ENCODE results near the gene PRKN. TPM values are rescaled to one million over a fixed set of nuclear protein-coding genes. Genes with fewer than 3 reads are reported as not detected.

PRKN gene
- total and polyA plus RNA-seq, 3 experiments from 2014 or later = 0.22 to 1.0 (median 0.55) TPM

DNA sequence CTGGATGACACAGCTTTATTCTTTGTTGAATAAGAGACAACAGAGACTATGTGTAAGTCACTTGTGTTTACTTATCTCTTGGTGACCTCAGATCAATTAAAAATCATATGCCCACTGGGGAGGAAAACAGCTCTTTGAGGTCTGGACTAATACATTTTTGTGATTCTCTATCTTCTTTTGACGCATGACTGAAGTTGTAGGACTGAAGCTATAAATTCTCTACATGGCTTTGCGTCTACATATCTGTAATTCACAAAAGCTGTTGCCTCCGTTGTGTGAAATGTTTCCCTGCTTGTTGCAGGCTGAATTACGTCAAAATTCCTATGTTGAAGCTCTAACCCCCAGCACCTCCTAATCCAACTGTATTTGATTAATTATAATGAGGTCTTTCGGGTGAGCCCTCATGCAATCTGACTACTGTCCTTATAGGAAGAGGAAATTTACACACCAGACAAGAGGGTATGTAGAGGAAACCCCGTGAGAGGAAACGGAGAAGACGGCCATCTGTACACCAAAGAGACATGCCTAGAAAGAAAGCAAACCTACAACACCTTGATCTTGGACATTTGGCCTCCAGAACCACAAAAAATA lies 481.6 kb downstream of the PRKN start:
- no peak for DNase-seq
- POLR2A ChIA-PET = no interaction called here
- H3K27me3 Mint-ChIP-seq = no peaks in the 10 kb centered on the region
- H3K27me3 ChIP-seq (ENCODE audit: insufficient read depth, low read length, poor library complexity, severe bottlenecking) = no peaks in the 10 kb centered on the region
- no peaks in the 10 kb centered on the region for H3K4me1 ChIP-seq (ENCODE audit: insufficient read depth, low read length)
- H3K4me3 ChIP-seq (ENCODE audit: low read length) = no peak overlapping the region
- H3K4me1 Mint-ChIP-seq = no peaks in the 10 kb centered on the region
- peaks cover 0 to 13% (median 2%) of the 10 kb centered on the region in 5 donors for H3K9me3 Mint-ChIP-seq
- no peaks in the 10 kb centered on the region for H3K9me3 ChIP-seq (ENCODE audit: low read length)
- CTCF ChIA-PET = interaction anchor here (1.1 kb wide), 1 partner anchor 9 kb away, joined by 4 read pairs; no protein-coding TSS in a partner anchor
- H3K27ac Mint-ChIP-seq = no peak overlapping the region
- H3K27ac ChIP-seq (ENCODE audit: low read depth, low read length) = no peak overlapping the region
- no peak overlapping the region for H3K4me3 Mint-ChIP-seq
- H3K36me3 ChIP-seq (ENCODE audit: insufficient read depth, low read length) = no peaks in the 10 kb centered on the region
- peaks cover 0 to 3% (median 0%) of the 10 kb centered on the region in 3 donors for H3K36me3 Mint-ChIP-seq

- no peaks in the 10 kb centered on the region for H3K36me3 ChIP-seq (ENCODE audit: insufficient read depth, low read length)
- no peak overlapping the region for H3K4me3 ChIP-seq (ENCODE audit: low read length)
- no peaks in the 10 kb centered on the region for H3K4me1 ChIP-seq (ENCODE audit: insufficient read depth, low read length)
- H3K27me3 ChIP-seq (ENCODE audit: insufficient read depth, low read length, poor library complexity, severe bottlenecking) = no peaks in the 10 kb centered on the region
- no peaks in the 10 kb centered on the region for H3K9me3 ChIP-seq (ENCODE audit: low read length)
- Mint-ChIP-seq H3K9me3 (peaks cover 0 to 4% (median 0%) of the 10 kb centered on the region in 5 donors), H3K27ac (no peak overlapping the region), H3K36me3 (peaks cover 0 to 3% (median 0%) of the 10 kb centered on the region in 3 donors), H3K4me3 (no peak overlapping the region), H3K27me3 (no peaks in the 10 kb centered on the region), H3K4me1 (no peaks in the 10 kb centered on the region)
- ChIA-PET CTCF (no interaction called here), POLR2A (no interaction called here)
- no peak for DNase-seq
- H3K27ac ChIP-seq (ENCODE audit: low read depth, low read length) = no peak overlapping the region
These were observed 483.5 kb downstream of the PRKN start for GRCh38 chr6:162244031-162244430.

- H3K4me1 ChIP-seq (ENCODE audit: insufficient read depth, low read length) = no peaks in the 10 kb centered on the region
- Mint-ChIP-seq H3K27me3 (no peaks in the 10 kb centered on the region), H3K27ac (no peak overlapping the region), H3K4me3 (no peak overlapping the region), H3K9me3 (peaks cover 0 to 4% (median 1%) of the 10 kb centered on the region in 5 donors), H3K36me3 (peaks cover 0 to 3% (median 0%) of the 10 kb centered on the region in 3 donors), H3K4me1 (no peaks in the 10 kb centered on the region)
- no peaks in the 10 kb centered on the region for H3K9me3 ChIP-seq (ENCODE audit: low read length)
- H3K27me3 ChIP-seq (ENCODE audit: insufficient read depth, low read length, poor library complexity, severe bottlenecking) = no peaks in the 10 kb centered on the region
- H3K27ac ChIP-seq (ENCODE audit: low read depth, low read length) = no peak overlapping the region
- ChIA-PET POLR2A (no interaction called here), CTCF (no interaction called here)
- no peak for DNase-seq
- H3K4me3 ChIP-seq (ENCODE audit: low read length) = no peak overlapping the region
- H3K36me3 ChIP-seq (ENCODE audit: insufficient read depth, low read length) = no peaks in the 10 kb centered on the region
These were observed 484.7 kb downstream of the PRKN start for GRCh38 chr6:162242915-162243314.

- no peak for DNase-seq
- Histone ChIP-seq H3K9me3 (ENCODE audit: low read length) (no peaks in the 10 kb centered on the region), H3K36me3 (ENCODE audit: insufficient read depth, low read length) (no peaks in the 10 kb centered on the region), H3K27me3 (ENCODE audit: insufficient read depth, low read length, poor library complexity, severe bottlenecking) (no peaks in the 10 kb centered on the region), H3K4me1 (ENCODE audit: insufficient read depth, low read length) (no peaks in the 10 kb centered on the region), H3K4me3 (ENCODE audit: low read length) (no peak overlapping the region), H3K27ac (ENCODE audit: low read depth, low read length) (no peak overlapping the region)
- no peaks in the 10 kb centered on the region for H3K36me3 Mint-ChIP-seq
- POLR2A ChIA-PET = no interaction called here
- no peaks in the 10 kb centered on the region for H3K4me1 Mint-ChIP-seq
- peaks cover 0 to 12% (median 2%) of the 10 kb centered on the region in 5 donors for H3K9me3 Mint-ChIP-seq
- H3K4me3 Mint-ChIP-seq = no peak overlapping the region
- H3K27ac Mint-ChIP-seq = no peak overlapping the region
- no peaks in the 10 kb centered on the region for H3K27me3 Mint-ChIP-seq
- CTCF ChIA-PET = no interaction called here
These were observed 488.2 kb downstream of the PRKN start for GRCh38 chr6:162239330-162239729.

DNA sequence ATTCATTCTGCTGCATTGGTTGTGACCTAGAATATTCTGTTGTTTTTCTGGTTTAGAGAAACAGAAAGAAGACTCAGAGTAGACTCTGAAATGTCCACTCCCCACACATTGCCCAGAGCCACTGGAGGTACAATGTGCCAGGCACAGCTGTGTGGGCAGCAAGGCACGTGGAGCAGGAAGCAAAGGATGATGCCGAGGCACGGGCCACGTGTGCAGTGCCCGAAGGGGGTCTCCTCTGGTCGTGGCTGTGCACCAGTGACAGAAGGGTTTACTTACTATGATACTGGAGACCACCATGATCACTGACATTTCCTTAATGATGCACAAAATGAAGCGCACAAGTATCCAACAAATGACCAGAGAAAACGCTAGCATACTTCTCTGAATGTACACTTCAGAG lies 488.9 kb downstream of the PRKN start:
- Mint-ChIP-seq H3K9me3 (peaks cover under 1 to 12% (median 5%) of the 10 kb centered on the region in 5 donors), H3K36me3 (no peaks in the 10 kb centered on the region), H3K27me3 (no peaks in the 10 kb centered on the region), H3K4me1 (no peaks in the 10 kb centered on the region), H3K4me3 (no peak overlapping the region), H3K27ac (no peak overlapping the region)
- ChIA-PET POLR2A (no interaction called here), CTCF (no interaction called here)
- no peak overlapping the region for H3K27ac ChIP-seq (ENCODE audit: low read depth, low read length)
- H3K9me3 ChIP-seq (ENCODE audit: low read length) = no peaks in the 10 kb centered on the region
- no peak for DNase-seq
- H3K36me3 ChIP-seq (ENCODE audit: insufficient read depth, low read length) = no peaks in the 10 kb centered on the region
- H3K27me3 ChIP-seq (ENCODE audit: insufficient read depth, low read length, poor library complexity, severe bottlenecking) = no peaks in the 10 kb centered on the region
- H3K4me3 ChIP-seq (ENCODE audit: low read length) = no peak overlapping the region
- H3K4me1 ChIP-seq (ENCODE audit: insufficient read depth, low read length) = no peaks in the 10 kb centered on the region

DNA sequence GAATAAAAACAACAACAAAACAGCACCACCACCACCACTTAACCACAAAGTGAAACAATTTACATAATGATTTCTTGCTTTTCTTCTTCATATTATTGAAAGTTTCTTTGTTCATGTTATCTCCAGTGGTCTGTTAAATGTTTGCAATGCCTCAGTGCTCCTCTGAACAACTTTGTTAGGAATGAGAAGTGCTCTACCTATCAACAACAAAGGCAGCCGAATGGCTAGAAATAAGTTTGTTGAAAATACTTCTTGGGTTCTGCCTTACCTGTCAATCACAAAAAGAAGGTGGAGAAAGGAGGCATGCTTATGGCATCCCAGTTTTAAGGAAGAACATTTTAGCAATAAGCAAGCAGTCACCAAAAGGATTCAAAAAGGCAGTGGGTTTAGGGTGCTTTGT lies 490.2 kb downstream of the PRKN start:
- Histone ChIP-seq H3K27me3 (ENCODE audit: insufficient read depth, low read length, poor library complexity, severe bottlenecking) (no peaks in the 10 kb centered on the region), H3K4me3 (ENCODE audit: low read length) (no peak overlapping the region), H3K27ac (ENCODE audit: low read depth, low read length) (no peak overlapping the region), H3K36me3 (ENCODE audit: insufficient read depth, low read length) (no peaks in the 10 kb centered on the region), H3K9me3 (ENCODE audit: low read length) (no peaks in the 10 kb centered on the region), H3K4me1 (ENCODE audit: insufficient read depth, low read length) (no peaks in the 10 kb centered on the region)
- Mint-ChIP-seq H3K36me3 (no peaks in the 10 kb centered on the region), H3K27me3 (no peaks in the 10 kb centered on the region), H3K9me3 (peaks cover 0 to 8% (median 5%) of the 10 kb centered on the region in 5 donors), H3K27ac (no peak overlapping the region), H3K4me1 (no peaks in the 10 kb centered on the region), H3K4me3 (no peak overlapping the region)
- no peak for DNase-seq
- POLR2A ChIA-PET = no interaction called here
- CTCF ChIA-PET = no interaction called here

DNA sequence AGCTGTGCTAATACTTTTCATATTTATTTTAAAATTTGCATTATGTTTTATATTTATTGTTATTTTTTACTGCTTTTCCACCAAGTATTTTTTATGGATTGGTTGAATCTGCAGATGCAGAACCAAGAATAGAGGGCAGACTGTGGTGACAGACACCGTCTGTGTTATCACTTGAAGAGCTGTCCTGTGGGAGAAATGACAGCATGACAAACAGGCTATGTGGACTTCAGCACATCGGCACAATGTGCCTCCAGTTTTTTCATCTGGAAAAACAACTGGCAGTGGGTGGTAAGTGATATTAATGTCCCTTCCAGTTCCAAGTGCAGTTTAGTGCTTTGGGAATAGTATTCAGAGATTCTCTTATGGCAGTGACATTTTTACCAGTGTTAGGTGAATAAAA lies 492.9 kb downstream of the PRKN start:
- no peaks in the 10 kb centered on the region for H3K36me3 ChIP-seq (ENCODE audit: insufficient read depth, low read length)
- no peaks in the 10 kb centered on the region for H3K4me1 ChIP-seq (ENCODE audit: insufficient read depth, low read length)
- no peaks in the 10 kb centered on the region for H3K36me3 Mint-ChIP-seq
- H3K4me3 Mint-ChIP-seq = no peak overlapping the region
- no peaks in the 10 kb centered on the region for H3K4me1 Mint-ChIP-seq
- CTCF ChIA-PET = no interaction called here
- H3K27ac Mint-ChIP-seq = no peak overlapping the region
- peaks cover 0 to 2% of the 10 kb centered on the region in 2 donors for H3K27me3 Mint-ChIP-seq
- POLR2A ChIA-PET = no interaction called here
- H3K9me3 Mint-ChIP-seq = peaks cover 1 to 8% (median 5%) of the 10 kb centered on the region in 5 donors
- H3K4me3 ChIP-seq (ENCODE audit: low read length) = no peak overlapping the region
- no peak overlapping the region for H3K27ac ChIP-seq (ENCODE audit: low read depth, low read length)
- DNase-seq = no peak
- no peaks in the 10 kb centered on the region for H3K27me3 ChIP-seq (ENCODE audit: insufficient read depth, low read length, poor library complexity, severe bottlenecking)
- H3K9me3 ChIP-seq (ENCODE audit: low read length) = no peaks in the 10 kb centered on the region

GRCh38 chr6:162230147-162230752 lies 497.3 kb downstream of the PRKN start:
- no peak overlapping the region for H3K27ac Mint-ChIP-seq

More at GRCh38 chr6:162230147-162230752, 497.3 kb downstream of the PRKN start:
- H3K36me3 Mint-ChIP-seq = no peaks in the 10 kb centered on the region
- Histone ChIP-seq H3K36me3 (ENCODE audit: insufficient read depth, low read length) (no peaks in the 10 kb centered on the region), H3K9me3 (ENCODE audit: low read length) (no peaks in the 10 kb centered on the region), H3K4me1 (ENCODE audit: insufficient read depth, low read length) (no peaks in the 10 kb centered on the region), H3K27me3 (ENCODE audit: insufficient read depth, low read length, poor library complexity, severe bottlenecking) (no peaks in the 10 kb centered on the region), H3K4me3 (ENCODE audit: low read length) (no peak overlapping the region), H3K27ac (ENCODE audit: low read depth, low read length) (no peak overlapping the region)
- DNase-seq = no peak
- H3K27me3 Mint-ChIP-seq = peaks cover 0 to 3% of the 10 kb centered on the region in 2 donors
- CTCF ChIA-PET = no interaction called here
- H3K4me3 Mint-ChIP-seq = no peak overlapping the region
- POLR2A ChIA-PET = no interaction called here
- peaks cover 5 to 9% (median 7%) of the 10 kb centered on the region in 5 donors for H3K9me3 Mint-ChIP-seq
- H3K4me1 Mint-ChIP-seq = no peaks in the 10 kb centered on the region
